Measurements from ENCODE around the gene ENAH.

Gene ENAH

DNA sequence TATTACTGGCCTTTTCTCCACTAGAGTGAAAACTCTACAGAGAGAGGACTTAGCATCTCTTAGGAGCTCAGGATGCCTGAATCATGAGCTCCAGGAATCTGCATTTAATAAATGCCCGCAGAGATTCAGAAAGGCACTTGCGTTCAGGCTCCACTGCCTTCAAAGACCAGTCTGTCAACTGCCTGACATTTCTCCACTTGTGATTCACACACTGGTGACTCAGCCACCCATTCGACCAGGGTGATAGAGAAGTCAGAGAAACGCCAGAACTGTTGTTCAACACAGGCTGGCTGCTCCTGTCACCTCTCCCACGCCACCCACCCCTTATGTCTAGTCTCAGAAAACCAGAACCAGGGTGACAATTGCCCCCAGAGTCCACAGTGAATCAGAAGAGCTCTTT lies 198.2 kb downstream of the ENAH start:
- no peak for DNase-seq (ENCODE audit: extremely low read depth, low read depth)
- TF ChIP-seq, protein P1, sequence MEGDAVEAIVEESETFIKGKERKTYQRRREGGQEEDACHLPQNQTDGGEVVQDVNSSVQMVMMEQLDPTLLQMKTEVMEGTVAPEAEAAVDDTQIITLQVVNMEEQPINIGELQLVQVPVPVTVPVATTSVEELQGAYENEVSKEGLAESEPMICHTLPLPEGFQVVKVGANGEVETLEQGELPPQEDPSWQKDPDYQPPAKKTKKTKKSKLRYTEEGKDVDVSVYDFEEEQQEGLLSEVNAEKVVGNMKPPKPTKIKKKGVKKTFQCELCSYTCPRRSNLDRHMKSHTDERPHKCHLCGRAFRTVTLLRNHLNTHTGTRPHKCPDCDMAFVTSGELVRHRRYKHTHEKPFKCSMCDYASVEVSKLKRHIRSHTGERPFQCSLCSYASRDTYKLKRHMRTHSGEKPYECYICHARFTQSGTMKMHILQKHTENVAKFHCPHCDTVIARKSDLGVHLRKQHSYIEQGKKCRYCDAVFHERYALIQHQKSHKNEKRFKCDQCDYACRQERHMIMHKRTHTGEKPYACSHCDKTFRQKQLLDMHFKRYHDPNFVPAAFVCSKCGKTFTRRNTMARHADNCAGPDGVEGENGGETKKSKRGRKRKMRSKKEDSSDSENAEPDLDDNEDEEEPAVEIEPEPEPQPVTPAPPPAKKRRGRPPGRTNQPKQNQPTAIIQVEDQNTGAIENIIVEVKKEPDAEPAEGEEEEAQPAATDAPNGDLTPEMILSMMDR (IDR thresholded peaks at IDR 0.05; ENCODE audit: low read depth, low read length): no peak

DNA sequence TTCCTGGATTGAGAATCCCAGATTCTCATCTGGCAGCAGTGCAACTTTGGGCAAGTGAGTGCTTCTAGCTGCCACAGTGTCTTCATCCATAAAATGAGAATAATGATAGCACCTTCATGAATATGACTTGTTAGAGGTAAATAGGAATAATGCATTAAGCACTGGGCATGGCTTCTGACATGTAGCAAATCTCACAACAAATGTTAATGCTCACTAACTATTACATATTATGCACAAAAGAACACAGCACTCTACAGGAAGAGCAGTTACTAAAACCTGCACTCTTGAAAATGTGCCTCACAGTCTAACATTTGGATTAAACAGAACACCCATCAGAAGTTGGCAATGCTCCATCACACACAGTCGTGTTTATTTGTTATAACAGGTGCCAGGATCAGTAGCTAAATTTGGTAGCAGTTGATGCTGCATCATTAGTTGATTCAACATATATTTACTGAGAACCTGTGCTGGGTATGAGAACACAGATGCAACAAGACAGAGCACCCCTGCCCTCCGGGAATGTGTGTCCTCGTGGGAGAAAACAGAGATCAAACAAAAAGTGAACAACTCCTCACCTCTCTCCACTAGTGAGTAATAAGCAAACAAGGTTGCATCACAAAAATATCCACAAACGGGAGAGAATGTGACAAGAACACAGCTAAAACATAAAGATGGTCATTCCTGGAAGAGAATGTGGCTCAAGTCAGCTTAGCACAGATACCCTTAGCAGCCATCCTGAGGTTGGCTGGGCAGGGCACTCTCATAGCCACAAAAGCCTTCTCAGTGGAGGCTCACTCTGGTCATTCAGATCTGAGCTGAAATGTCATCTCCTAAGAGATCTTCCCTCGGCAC lies 198.9 kb downstream of the ENAH start:
- no peak for DNase-seq (ENCODE audit: extremely low read depth, low read depth)
- TF ChIP-seq, protein P1 (IDR thresholded peaks at IDR 0.05; ENCODE audit: low read depth, low read length): no peak

DNA sequence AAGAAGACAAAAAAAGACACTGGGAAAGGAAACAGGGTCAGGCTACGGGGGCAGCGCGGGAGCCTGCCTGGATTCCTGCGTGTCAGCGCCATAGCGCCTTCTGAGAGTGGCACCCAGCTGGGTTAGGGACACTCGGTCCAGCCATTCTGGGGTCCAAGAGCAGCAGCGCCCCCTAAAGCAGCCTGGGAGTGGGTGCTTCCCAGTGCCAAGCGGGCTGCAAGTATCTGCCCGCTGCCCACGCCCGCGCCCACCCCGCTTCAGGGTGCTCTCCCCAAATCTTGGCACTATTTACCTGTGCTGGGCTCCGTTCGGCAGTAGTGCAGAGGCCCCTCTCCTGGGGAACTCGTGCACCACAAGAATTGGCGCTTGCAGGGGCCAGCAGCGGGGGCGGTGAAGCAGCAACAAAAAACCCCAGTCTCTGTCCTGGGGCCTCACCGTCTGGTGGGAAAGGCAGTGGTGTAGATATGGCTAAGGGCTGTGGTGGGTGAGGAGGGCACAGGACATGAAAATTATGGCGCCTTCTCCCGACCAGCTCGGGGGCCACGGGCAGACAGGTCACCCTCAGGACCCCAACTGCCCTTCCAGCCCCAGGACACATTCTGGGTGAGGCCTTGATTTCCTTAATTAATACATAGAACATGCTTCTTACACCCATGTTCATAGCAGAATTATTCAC lies 200.9 kb downstream of the ENAH start:
- TF ChIP-seq, protein P1 (IDR thresholded peaks at IDR 0.05; ENCODE audit: low read depth, low read length): no peak

DNA sequence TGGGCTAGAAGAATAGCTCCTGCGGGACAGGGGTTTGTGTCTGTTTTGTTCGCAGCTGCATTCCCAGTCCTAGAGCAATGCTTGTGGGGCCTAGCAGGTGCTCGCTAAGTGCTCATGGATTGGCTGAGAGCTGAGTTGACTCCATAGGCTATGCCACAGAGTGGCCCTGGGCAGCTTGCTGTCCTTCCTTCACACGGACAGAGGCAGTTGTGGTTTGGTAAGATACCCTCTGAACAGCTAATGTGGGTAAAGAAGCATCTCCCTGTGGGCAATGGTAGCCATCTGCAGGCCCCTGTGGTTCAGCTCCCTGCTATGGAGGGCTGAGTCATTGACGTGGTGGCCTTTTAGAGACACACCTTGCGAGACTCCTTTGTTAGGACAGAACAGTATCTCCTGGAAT lies 201.6 kb downstream of the ENAH start:
- TF ChIP-seq, protein P1 (IDR thresholded peaks at IDR 0.05; ENCODE audit: low read depth, low read length): no peak
- no peak for DNase-seq (ENCODE audit: extremely low read depth, low read depth)

More for the DNA sequence above, 200.9 kb downstream of the ENAH start:
- DNase-seq (ENCODE audit: extremely low read depth, low read depth): no peak

DNA sequence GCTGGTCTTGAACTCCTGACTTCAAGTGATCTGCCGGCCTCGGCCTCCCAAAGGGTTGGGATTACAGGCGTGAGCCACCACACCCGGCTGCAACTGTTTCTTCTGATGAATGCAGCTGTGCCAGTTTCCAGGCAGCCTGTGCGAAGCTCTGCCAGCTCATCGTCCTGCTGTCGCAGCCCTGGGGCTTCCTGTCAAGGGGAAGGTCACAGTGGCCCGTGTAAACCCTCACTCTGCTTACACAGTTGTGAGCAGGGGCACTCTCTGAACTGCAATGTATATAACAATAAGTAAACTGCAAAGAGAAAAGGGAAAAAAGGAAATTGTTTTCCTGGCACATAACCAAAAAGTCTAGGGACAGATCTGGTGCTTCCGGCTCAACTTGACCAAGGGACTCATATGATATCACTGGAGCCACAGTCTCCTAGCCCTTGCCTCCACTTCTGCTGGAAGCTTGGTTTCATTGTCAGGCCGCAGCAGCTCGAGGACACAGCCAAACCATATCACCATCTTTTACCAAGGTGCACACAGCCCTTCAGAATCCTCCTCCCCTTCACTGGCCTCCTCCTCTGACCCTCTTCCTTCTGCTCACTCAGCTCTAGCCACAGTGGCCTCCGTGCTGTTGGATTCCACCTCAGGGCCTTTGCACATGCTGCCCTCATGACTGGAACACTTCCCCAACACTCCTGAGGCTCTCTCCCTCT lies 202.3 kb downstream of the ENAH start:
- TF ChIP-seq, protein P1 (IDR thresholded peaks at IDR 0.05; ENCODE audit: low read depth, low read length): no peak
- no peak for DNase-seq (ENCODE audit: extremely low read depth, low read depth)

DNA sequence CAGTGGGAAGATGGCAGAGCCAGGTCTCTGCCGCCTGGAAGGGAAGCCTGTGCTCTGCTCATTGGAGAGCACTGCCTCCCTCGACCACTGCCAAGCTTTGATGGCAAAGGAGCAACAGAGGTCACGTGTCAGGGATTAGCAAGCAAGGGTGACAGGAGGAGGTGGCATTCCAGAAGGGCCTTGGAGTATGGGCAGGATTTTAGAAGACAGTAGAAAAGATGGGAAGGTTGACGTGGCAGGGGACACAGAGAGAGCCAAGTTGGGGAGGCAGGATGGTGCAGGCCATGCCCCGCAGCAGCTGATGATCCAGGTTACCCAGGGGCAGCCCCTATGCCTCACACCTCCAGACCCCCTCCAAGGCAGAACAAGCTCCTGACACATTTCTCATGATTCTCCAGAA lies 203.1 kb downstream of the ENAH start:
- no peak for DNase-seq (ENCODE audit: extremely low read depth, low read depth)
- TF ChIP-seq, protein P1 (IDR thresholded peaks at IDR 0.05; ENCODE audit: low read depth, low read length): no peak

DNA sequence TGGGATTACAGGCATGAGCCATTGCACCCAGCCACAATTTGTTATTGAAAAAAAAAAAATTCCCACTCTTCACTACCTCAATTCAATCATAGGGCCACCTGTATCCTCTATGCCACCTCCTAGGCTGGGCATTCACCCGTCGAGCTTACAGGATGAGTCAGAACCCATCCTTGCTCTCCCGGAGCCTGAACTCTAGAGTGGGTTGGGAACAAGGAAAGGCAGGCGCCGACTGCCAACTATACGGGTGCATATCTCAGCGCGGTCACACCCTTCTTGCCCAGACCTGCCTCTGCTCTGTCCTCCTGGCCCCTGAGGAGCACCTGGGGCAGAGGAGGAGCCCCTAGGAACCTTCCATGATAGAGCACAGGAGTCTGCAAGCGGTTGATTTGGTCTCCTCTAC lies 203.7 kb downstream of the ENAH start:
- TF ChIP-seq, protein P1 (IDR thresholded peaks at IDR 0.05; ENCODE audit: low read depth, low read length): no peak
- DNase-seq (ENCODE audit: extremely low read depth, low read depth): no peak

Data from AG09319 (cell line).